ENCODE data around the gene SRC. TPM values are rescaled to one million over a fixed set of nuclear protein-coding genes. Genes with fewer than 3 reads are reported as not detected.

SRC gene
- total RNA-seq, 4 donors from 2014 or later: 17.1 to 23.7 (median 17.8) TPM

DNA sequence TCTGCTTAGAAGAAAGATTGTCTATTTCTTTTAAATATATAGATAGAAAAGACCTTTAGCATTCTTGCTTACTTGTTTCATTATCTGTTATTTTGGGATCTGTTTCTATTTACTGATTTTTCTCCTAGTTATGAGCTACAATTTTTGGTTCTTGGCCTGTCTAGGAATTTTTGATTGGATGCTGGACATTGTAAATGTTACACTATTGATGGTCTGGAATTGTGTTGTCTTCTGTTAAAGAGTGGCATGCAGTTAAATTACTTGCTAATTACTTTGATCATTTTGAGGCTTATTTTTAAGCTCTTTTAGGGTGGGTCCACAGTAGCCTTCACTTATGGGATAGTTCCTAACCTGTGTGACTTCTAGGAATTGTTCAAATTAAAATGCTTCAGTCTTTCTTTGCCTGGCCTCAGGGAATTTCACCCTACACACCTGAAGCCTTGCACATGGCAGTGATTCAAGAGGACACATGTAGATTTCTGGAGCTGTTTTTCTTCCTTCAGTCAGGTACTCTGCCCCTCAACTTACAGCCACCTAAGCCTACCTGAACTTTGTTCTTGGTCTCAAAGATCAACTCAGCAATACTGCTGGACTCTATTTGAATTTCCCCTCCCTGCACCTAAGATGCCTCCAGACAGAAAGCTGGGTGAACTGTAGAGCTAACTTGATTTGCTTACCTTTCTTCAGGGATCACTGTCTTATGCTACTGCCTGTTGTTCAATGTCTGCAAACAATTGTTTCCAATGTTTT, 108.9 kb downstream of the SRC start:
- Histone ChIP-seq H3K4me1 (no peaks in the 10 kb centered on the region), H3K9me3 (no peaks in the 10 kb centered on the region), H3K27ac (no peak overlapping the region)

More for the DNA sequence above, 108.9 kb downstream of the SRC start:
- Histone ChIP-seq H3K27me3 (no peaks in the 10 kb centered on the region), H3K4me3 (replicated peaks in 1 of 3) (no peak overlapping the region), H3K36me3 (no peaks in the 10 kb centered on the region)
- no peak for DNase-seq
- TF ChIP-seq, protein P1, sequence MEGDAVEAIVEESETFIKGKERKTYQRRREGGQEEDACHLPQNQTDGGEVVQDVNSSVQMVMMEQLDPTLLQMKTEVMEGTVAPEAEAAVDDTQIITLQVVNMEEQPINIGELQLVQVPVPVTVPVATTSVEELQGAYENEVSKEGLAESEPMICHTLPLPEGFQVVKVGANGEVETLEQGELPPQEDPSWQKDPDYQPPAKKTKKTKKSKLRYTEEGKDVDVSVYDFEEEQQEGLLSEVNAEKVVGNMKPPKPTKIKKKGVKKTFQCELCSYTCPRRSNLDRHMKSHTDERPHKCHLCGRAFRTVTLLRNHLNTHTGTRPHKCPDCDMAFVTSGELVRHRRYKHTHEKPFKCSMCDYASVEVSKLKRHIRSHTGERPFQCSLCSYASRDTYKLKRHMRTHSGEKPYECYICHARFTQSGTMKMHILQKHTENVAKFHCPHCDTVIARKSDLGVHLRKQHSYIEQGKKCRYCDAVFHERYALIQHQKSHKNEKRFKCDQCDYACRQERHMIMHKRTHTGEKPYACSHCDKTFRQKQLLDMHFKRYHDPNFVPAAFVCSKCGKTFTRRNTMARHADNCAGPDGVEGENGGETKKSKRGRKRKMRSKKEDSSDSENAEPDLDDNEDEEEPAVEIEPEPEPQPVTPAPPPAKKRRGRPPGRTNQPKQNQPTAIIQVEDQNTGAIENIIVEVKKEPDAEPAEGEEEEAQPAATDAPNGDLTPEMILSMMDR (IDR thresholded peaks at IDR 0.05): no peak
- no peak for TF ChIP-seq POLR2A (IDR thresholded peaks at IDR 0.05)
- intact Hi-C loops (cut with DNase I): no loop called here

Other genes with a start within 250 kb of the SRC start
- 100 to 1,000 TPM; 175 to 342 (median 296) TPM for gene RPN2, start 166.8 kb upstream of the SRC start, total RNA-seq
- gene MROH8, start 166.6 kb upstream of the SRC start, total RNA-seq: 1 to 10 TPM; 2.3 to 7.5 (median 3.4) TPM
- gene GHRH, start 84.3 kb upstream of the SRC start, total RNA-seq: not detected
- gene MANBAL, start 56.5 kb upstream of the SRC start, total RNA-seq: 10 to 100 TPM; 16.2 to 53.3 (median 37.5) TPM
- 1 to 10 TPM in 3 of 4 donors, under 1 TPM in 1; 0.45 to 4.9 (median 1.6) TPM for gene NNAT, start 175.1 kb downstream of the SRC start, total RNA-seq
- 10 to 100 TPM; 56.6 to 80.3 (median 64.5) TPM for gene BLCAP, start 181.7 kb downstream of the SRC start, total RNA-seq

Measured in thyroid gland (tissue), 4 donors.